ENCODE results near the gene CACNA1H.

CACNA1H gene

GRCh38 chr16:1137604-1138003 is 15.3 kb upstream of the CACNA1H start:
- no peak for TF ChIP-seq CTCF (IDR thresholded peaks at IDR 0.05; ENCODE audit: control insufficient read depth, extremely low read depth, insufficient read depth)
- DNase-seq (ENCODE audit: low read depth), result no peak
- H3K4me3 ChIP-seq (ENCODE audit: low read depth, low read length), result no peak overlapping the region

DNA sequence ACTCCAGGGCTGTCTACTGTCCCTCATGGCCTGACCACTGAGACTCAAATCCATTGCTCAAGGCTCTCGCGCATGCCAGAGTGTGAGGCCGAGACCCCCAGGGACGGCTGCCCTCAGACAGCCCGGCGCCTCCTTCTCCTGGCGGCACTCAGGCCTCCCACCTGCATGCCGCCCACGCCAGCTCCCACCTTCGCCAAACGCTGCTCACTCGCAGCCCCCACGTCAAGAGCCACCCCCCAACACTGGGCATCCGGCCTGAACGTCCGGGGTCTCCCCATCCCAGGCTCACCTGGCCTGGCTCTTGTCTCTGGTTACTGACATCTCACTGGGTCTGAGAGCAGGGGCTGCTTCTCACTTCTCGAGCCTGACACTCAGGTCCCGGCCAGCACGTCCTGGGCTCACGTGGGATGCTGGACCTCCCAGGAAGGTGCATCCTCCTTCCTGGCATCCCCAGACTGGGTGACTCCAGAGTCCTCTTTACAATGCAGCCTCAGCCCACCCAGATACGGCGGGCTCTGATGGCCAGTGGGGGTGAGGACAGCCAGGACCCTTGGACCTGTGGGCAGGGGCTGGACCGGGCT is 12.2 kb upstream of the CACNA1H start:
- TF ChIP-seq CTCF (IDR thresholded peaks at IDR 0.05; ENCODE audit: control insufficient read depth, extremely low read depth, insufficient read depth), result no peak
- H3K4me3 ChIP-seq (ENCODE audit: low read depth, low read length), result no peak overlapping the region
- no peak for DNase-seq (ENCODE audit: low read depth)

DNA sequence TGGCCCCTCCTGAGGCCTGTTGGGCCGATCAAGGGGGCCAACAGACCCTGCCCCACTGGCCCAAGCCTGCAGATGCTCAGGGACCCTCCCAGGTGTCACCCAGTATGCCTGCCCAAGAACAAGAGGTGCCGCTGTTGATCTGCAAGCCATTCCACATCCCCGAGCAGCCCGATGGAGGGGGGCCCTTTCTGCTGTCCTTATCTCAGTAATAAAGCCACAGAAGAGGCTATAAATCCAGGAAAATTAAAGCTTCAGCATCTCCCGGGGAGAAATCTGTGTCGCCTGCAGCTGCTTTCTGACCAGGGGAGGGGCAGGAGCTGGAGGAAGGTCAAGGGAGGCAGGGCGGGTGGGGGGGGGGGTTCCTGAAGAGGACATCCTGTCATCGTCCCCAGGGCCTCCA is 11.7 kb upstream of the CACNA1H start:
- DNase-seq (ENCODE audit: low read depth), result no peak
- no peak overlapping the region for H3K4me3 ChIP-seq (ENCODE audit: low read depth, low read length)
- no peak for TF ChIP-seq CTCF (IDR thresholded peaks at IDR 0.05; ENCODE audit: control insufficient read depth, extremely low read depth, insufficient read depth)

DNA sequence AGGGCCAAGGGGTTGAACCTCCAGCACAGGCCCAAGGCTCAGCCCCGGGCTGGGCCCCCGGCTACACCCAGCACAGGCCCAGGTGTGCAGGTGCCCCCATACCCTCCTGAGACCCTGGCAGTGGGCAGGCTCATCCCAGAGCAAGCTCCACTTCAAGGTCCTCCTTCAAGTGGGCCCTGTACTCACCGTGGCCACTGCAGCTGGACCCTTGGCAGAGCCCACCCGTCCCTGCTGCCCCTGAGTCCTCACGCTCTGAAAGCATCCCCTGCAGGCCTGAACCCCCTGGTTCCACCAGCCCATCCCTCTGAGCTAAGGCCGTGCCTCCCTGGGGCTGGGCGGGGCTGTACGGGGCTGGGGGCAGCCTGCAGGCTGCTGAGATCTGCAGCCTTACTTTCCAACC is 11.2 kb upstream of the CACNA1H start:
- no peak for DNase-seq (ENCODE audit: low read depth)
- H3K4me3 ChIP-seq (ENCODE audit: low read depth, low read length), result no peak overlapping the region
- no peak for TF ChIP-seq CTCF (IDR thresholded peaks at IDR 0.05; ENCODE audit: control insufficient read depth, extremely low read depth, insufficient read depth)

- no peak for TF ChIP-seq CTCF (IDR thresholded peaks at IDR 0.05; ENCODE audit: control insufficient read depth, extremely low read depth, insufficient read depth)
- DNase-seq (ENCODE audit: low read depth), result no peak
- no peak overlapping the region for H3K4me3 ChIP-seq (ENCODE audit: low read depth, low read length)
These were observed 10.0 kb upstream of the CACNA1H start for GRCh38 chr16:1142911-1143310.

GRCh38 chr16:1143761-1144450 is 9.0 kb upstream of the CACNA1H start:
- no peak for DNase-seq (ENCODE audit: low read depth)
- no peak for TF ChIP-seq CTCF (IDR thresholded peaks at IDR 0.05; ENCODE audit: control insufficient read depth, extremely low read depth, insufficient read depth)
- H3K4me3 ChIP-seq (ENCODE audit: low read depth, low read length), result no peak overlapping the region
